Ramos (cell line): Measurements from ENCODE around the gene RHEB.

Experiments used
- in situ Hi-C: fragments of 300-500 bp; cut with MboI; formaldehyde crosslinking; loops from one replicate; pipeline ENCODE4 v1.14.3; 2022; ENCODE audit warnings: low sequenced_read_pairs; ENCODE audit not compliant: unreplicated experiment

The RHEB gene

DNA sequence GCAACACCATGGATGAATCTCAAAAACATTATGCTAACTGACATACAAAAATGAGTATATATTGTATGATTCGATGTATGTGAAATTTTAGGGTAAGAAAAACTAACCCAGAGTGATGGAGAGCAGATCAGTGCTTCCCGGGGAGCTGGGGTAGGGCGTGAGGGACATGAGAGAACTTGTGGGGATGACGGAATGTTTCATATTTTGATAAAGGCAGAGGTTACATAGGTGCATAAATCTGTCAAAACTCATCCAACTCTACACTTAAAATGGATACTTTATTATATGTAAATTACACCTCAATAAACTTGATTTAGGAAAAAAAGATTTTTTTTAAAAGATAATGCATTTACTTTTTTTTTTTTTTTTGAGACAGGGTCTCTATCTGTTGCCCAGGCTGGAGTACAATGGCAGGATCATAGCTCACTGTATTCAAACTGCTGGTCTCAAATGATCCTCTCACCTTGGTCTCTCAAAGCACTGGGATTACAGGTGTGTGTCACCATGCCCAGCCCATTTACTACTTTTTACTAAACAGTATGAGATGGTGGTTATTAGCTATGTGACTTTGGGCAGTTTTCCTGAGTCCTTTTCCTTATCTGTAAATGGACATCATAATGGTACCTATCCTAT, 13.7 kb downstream of the RHEB start:
- in situ Hi-C loops, result no loop called here

- in situ Hi-C loops, result no loop called here
Measured at GRCh38 chr7:151505433-151505832, 14.3 kb downstream of the RHEB start.

DNA sequence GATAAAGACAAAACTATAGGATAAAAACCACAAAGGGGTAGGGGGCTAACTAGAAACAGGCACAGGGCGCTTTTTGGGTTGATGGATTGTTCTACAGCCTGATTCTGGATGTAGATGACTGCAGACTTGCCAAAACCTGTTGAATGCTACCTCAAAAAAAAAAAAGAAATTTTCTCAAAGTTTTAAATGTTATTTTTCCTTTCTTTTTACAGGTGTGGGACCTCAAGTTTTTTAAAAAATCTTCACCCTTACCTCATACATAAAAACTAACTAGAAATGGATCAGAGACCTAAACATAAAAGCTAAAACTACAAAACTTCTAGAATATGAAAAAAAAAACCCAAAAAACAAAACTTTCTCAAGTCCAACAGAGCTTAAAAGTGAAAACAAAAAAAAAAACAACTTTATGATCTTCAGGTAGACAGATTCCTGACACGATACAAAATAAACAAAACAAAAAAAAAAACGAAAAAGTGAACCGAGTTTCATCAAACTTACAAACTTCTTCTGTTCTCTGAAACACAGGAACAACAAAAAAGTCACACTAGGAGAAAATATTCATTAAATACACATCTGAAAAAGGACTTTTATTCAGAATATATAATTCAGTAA, 14.9 kb downstream of the RHEB start:
- in situ Hi-C loops, result no loop called here

DNA sequence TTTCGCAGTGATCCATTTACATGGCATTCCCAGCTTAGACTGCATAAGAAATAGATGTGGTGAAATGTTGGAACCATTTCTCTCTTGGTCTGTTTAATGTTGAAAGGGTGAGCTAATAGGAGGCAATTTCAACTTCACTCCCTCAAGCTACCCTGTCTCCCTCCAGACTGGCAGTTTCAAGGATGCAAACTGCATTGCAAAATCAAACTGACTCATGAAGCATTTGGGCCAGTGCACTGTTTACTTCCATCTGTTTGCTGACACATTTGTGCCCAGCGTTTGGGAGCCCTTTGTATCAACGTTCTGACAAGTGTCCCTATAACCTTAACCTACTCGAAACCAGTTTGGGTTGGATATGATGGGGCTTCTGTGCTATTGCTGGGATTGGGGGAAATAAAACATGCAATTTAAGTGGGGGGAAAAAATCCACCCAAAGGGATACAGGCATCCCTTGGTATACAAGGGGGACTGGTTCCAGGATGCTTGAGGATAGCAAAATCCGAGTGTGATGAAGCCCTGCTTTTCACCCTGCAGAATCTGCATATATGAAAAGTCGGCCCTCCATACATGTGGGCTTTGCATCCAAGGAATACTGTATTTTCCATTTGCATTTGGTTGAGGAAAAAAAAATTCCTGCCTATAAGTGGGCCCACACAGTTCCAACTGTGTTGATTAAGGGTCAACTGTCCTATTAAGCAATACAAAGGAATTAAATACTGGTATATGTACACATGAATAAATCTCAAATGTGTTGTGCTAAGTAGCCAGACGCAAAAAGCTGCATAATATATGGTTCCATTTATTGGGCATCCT, 15.6 kb downstream of the RHEB start:
- in situ Hi-C loops, result no loop called here

- in situ Hi-C loops, result no loop called here
Measured at GRCh38 chr7:151501676-151502075, 18.0 kb downstream of the RHEB start.

- in situ Hi-C loops, result no loop called here
Measured at GRCh38 chr7:151498495-151498894, 21.2 kb downstream of the RHEB start.

DNA sequence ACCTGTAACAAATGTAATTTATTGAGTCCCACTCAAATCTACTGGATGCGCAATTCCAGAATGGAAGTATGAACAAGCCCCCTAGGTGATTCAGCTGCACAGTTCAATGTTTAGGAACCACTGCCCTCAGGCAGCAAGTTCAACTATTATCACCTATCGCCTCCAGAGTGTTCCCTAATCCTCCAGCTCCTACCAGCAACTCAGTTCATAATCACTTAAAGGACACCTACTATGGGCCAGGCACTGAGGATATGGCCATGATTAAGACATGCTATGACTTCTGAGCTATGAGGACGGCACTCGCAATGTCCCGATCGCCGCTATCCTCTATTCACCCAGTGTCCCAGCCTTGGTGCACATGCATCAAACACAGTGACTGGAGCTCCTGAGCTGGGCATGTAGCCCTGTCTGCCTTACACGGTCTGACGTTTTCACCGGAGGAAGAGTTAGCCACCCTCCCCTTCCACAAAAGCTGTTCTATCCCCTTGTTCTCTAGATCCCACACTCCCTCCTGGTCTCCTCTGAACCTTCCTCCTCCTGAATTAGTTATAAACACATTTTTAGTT, 22.3 kb downstream of the RHEB start:
- in situ Hi-C loops, result no loop called here

GRCh38 chr7:151495360-151495759, 24.3 kb downstream of the RHEB start:
- in situ Hi-C loops, result no loop called here

- in situ Hi-C loops, result no loop called here
Measured at GRCh38 chr7:151494298-151495284, 25.1 kb downstream of the RHEB start.

DNA sequence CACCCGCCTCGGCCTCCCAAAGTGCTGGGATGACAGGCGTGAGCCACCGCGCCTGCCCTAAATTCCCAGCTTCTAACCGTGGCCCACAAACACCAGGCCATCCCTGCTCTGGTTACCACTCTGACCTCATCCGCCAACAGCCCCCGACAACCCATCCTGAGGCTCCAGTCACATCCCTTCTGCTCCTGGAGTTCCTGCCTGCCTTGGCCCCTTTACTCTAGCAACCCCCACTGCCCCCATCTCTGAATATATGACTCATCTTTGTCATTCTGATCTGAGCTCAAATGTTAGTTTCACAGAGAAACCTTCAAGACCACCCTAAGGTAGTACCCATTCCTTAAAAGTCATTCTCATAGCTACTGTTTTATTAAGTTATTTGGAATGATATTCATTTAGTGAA, 26.6 kb downstream of the RHEB start:
- in situ Hi-C loops, result no loop called here

DNA sequence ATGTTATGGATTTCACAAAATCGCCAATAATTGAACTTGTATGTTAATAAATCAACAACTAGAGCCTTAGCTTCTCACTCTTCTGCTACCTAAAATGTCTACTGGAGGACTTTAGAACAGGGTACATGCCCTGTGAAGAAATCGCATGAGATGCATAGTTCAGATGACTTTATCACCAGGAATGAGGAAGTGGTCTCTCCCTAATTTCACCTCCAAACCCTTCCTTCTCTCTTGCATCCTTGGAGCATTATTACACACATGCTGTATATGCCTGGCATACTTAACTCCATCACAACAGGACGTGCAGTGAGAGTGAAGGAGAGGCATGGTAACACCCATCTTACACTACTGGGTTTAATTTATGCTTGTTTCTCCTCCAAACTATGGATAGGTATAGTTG, 27.8 kb downstream of the RHEB start:
- in situ Hi-C loops, result no loop called here

DNA sequence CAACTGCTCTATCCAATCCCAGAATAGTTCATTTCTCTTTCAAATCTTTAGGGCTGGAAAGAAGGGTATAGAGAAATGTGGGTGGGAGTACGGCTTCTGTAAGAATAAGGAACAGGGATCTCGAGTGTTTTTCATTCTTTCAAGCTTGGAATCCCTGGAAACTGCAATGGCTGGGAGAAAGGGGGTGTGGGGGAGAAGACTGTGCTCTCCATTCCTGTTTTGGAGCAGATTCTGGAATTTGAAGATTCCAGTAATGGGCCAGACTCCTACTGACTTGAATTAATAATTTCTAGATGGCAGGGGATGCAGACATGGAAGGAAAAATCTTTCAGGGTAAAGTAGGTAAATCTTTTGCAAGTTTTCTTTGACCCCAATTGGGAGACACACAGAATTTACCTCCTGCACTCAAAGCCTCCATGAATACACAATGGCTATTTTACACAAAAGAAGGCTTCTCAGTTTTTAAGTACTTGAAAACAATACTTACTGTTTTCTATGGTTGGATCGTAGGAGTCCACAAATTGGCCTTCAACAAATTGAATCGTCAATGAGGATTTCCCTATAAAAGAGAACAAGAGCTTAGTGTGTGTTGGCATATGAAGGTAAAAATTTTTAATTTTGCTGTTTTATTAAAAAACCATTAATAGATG, 29.1 kb downstream of the RHEB start:
- in situ Hi-C loops, result no loop called here

DNA sequence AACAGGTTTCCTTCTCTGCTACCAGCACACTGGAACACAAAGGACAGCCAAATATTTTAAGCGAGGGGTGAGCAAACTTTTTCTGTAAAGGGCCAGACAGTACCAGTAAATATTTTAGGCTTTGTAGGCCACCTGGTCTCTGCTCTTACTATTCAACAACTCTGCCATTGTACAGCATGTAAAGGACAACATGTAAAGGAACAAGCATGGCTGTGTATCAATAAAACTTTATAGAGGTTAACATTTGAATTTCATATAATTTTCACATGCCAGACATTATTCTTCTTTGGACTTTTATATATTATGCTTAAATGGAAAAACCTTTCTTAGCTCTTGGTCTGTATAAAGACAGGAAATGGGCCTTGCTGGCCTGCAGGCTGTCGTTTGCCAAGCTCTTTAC, 30.2 kb downstream of the RHEB start:
- in situ Hi-C loops, result no loop called here

DNA sequence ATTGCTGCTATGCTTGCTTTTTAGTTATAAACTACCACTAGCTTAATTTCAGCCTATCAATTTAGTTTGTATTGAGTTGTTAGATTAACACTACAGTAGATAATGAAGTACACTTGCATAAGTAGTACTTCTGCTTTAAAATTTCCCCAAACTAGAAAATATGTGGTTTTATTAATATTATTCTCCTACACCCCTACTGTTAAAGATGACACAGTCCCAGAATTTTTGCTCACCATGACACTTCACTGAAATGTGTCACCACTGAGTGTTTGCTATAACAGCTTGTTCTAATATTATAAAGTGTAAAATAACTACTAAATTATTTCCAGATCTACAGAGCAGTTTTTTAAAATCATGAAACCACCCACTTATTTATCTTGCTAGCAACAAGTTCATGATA, 31.6 kb downstream of the RHEB start:
- in situ Hi-C loops, result no loop called here

- in situ Hi-C loops, result no loop called here
Measured at GRCh38 chr7:151487228-151487627, 32.5 kb downstream of the RHEB start.

DNA sequence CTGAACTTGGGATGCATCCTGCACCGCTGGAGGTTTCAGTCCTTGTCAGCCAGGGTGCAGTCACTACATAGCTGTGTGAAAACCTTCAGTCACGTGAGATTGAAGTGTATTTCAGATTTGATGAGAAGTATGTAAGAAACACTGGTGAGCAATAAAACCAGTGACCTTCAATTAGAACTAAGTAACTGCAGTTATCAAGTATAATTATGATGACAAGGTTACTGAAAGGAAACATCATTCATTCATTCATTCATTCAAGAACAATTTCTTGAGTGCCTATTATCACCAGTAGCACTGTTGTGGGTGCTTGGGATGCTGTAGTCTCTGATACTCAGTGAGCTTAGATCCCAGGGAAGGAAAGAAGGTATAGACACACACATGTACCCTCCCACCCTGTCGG, 33.6 kb downstream of the RHEB start:
- in situ Hi-C loops, result no loop called here

- in situ Hi-C loops, result no loop called here
Measured at GRCh38 chr7:151484971-151485707, 34.6 kb downstream of the RHEB start.

DNA sequence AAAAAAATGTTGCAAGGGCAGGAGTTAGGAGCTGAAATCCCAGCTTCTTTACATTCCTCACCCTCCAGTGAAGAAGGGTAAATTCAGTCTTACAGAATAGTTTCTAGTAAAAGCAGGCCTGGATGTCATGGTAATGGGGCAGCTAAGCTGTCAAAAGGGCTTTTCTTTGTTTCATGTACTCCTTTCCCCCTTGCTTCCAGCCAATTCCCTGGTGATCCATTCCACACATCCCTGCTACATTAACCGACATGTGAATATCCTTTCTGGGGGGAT, 36.0 kb downstream of the RHEB start:
- in situ Hi-C loops, result no loop called here
